GM18526 (cell line): Measurements from ENCODE around the gene TRMT2B.

Experiments
- POLR2A ChIP-seq: IDR thresholded peaks from 3 replicates; pipeline ENCODE4 v1.6.1; 2011; ENCODE audit not compliant: insufficient read length; ENCODE audit errors: extremely low read depth

The TRMT2B gene

GRCh38 chrX:100973411-100973810 is 78.5 kb downstream of the TRMT2B start:
- TF ChIP-seq POLR2A = no peak

- TF ChIP-seq POLR2A = no peak
Observed at GRCh38 chrX:100969936-100970335, 82.0 kb downstream of the TRMT2B start.

GRCh38 chrX:100969408-100969807 is 82.5 kb downstream of the TRMT2B start, which contains the start of gene ARL13A:
TSS of gene ARL13A (plus strand) at chrX:100969708. CDS start at chrX:100973690, 3,982 bp downstream.
- no peak for TF ChIP-seq POLR2A

- TF ChIP-seq POLR2A = no peak
Observed at GRCh38 chrX:100964362-100964761, 87.5 kb downstream of the TRMT2B start.

GRCh38 chrX:100962811-100963210 is 89.1 kb downstream of the TRMT2B start:
- no peak for TF ChIP-seq POLR2A
